ENCODE measurements around the gene TSPEAR.

TSPEAR gene

DNA sequence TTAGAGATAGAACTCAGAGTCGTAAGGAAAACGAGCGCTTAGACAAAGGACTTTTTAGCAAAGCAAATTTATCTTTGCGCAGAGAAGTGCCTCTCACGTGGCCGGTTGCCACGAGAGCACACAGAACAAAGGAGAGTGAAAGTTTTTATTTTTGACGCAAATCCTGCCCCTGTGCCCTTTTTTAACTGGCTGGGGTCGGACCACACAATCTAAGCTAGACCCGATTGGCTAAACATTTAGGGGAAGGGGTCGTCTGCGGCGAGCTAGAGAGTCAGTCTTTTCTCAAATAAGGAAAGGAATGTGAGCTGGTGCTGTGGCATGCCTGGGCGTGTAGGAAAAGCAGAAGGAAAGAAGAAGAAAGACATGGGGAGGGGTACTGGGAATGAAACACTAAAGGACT is 162.4 kb downstream of the TSPEAR start:
- peaks cover 0 to 29% of the 10 kb centered on the region in 2 donors for H3K27me3 ChIP-seq
- no peak overlapping the region for H3K4me3 ChIP-seq
- intact Hi-C loops (cut with DNase I; ENCODE audit: low total_unique reads): no loop called here
- peak in 1 of 2 donors; percentile 4 for DNase-seq
- H3K4me1 ChIP-seq: no peaks in the 10 kb centered on the region
- no peak for TF ChIP-seq CTCF (IDR thresholded peaks at IDR 0.05)
- H3K36me3 ChIP-seq: no peaks in the 10 kb centered on the region
- H3K9me3 ChIP-seq: peaks cover 6 to 9% (median 6%) of the 10 kb centered on the region in 3 donors
- H3K27ac ChIP-seq: no peak overlapping the region

DNA sequence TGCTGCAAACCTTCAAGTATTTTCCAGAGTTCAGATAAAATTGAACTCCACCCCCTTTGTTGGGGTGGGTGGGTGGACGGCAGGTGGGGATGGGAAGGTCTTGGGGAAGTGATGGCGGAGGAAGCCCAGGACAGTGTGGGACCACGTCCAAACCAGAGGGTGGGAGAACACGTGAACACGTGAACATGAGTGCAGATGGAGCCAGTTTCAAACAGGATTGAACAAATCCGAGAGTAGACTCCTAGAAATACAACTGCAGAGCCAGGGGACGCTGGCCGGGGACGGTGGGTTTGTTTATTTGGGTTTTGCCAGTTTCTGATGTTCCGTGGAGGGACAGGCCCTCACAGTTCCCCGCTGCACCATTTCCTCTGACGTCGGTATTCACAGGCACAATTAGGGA is 163.0 kb downstream of the TSPEAR start:
- no peak for TF ChIP-seq CTCF (IDR thresholded peaks at IDR 0.05)
- no peaks in the 10 kb centered on the region for H3K4me1 ChIP-seq
- H3K4me3 ChIP-seq: no peak overlapping the region
- H3K27me3 ChIP-seq: peaks cover 0 to 29% of the 10 kb centered on the region in 2 donors
- peak in 1 of 2 donors; percentile 9 for DNase-seq
- no peak overlapping the region for H3K27ac ChIP-seq
- peaks cover 6 to 13% (median 6%) of the 10 kb centered on the region in 3 donors for H3K9me3 ChIP-seq
- intact Hi-C loops (cut with DNase I; ENCODE audit: low total_unique reads): no loop called here
- H3K36me3 ChIP-seq: no peaks in the 10 kb centered on the region

DNA sequence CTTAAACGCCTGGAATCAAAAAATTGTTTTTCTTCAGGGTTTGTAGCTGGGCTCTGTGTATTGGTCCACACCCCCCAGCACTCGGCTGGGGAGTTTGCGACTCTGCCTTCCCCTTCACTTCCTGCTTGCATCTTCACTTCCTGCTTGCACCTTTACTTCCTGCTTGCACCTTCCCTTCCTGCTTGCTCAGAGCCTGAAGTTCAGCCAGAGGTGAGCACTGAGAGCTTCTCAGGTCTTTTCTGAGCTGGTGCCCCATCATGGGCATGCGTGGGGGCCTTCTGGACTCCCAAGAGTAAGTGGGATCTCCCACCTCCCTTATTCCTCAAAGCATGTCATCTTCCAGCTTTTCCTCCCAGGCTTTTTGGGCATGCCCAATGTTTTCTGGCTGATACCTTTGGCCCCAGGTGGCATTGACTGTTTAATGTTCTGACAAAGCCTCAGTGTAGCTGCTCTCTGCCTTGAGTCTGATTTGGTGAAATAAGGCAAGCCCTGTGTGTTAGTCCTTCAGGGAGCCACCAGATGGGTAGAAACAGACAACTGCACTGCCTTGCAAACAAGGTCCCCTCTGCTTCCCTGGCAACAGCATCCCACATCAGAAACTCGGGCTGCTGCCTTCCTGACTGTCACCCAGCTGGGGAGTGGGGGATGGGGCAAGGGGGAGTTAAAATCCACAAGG is 163.6 kb downstream of the TSPEAR start:
- H3K4me1 ChIP-seq: no peaks in the 10 kb centered on the region
- no peak overlapping the region for H3K4me3 ChIP-seq
- no peak for DNase-seq
- intact Hi-C loops (cut with DNase I; ENCODE audit: low total_unique reads): no loop called here
- no peaks in the 10 kb centered on the region for H3K36me3 ChIP-seq
- H3K27me3 ChIP-seq: peaks cover 0 to 29% of the 10 kb centered on the region in 2 donors
- no peak for TF ChIP-seq CTCF (IDR thresholded peaks at IDR 0.05)
- peaks cover 6 to 19% (median 6%) of the 10 kb centered on the region in 3 donors for H3K9me3 ChIP-seq
- no peak overlapping the region for H3K27ac ChIP-seq

DNA sequence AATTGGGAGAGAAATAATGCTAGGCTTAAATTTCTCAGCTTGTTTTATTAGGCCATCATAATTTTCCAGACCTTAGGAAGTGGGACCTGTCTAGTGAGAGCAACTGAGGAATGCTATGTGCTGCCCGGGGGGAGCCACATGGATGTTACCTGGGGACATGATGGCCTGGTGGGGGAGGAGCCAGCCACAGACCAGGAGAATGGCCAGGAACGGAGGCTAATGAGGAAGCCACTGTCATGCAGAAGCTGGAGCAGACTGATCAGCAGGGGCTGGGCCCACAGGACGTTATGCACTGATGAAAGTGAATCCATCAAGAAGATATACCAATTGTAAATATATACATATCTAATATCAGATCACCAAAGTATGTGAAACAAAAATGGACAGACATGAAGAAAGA is 166.8 kb downstream of the TSPEAR start:
- no peak for DNase-seq
- intact Hi-C loops (cut with DNase I; ENCODE audit: low total_unique reads): no loop called here
- Histone ChIP-seq H3K9me3 (peaks cover 6 to 25% (median 6%) of the 10 kb centered on the region in 3 donors), H3K27ac (no peak overlapping the region), H3K36me3 (no peaks in the 10 kb centered on the region), H3K4me3 (no peak overlapping the region), H3K4me1 (no peaks in the 10 kb centered on the region), H3K27me3 (peaks cover 0 to 3% of the 10 kb centered on the region in 2 donors)
- TF ChIP-seq CTCF (IDR thresholded peaks at IDR 0.05): no peak

GRCh38 chr21:44542716-44543115 is 168.7 kb downstream of the TSPEAR start:
- DNase-seq: no peak
- Histone ChIP-seq H3K36me3 (no peaks in the 10 kb centered on the region), H3K4me1 (no peaks in the 10 kb centered on the region), H3K27ac (no peak overlapping the region), H3K9me3 (peaks cover 6 to 25% (median 6%) of the 10 kb centered on the region in 3 donors), H3K27me3 (peaks cover 0 to 13% of the 10 kb centered on the region in 2 donors), H3K4me3 (no peak overlapping the region)
- intact Hi-C loops (cut with DNase I; ENCODE audit: low total_unique reads): no loop called here
- no peak for TF ChIP-seq CTCF (IDR thresholded peaks at IDR 0.05)

Measured in tibial artery (tissue), 4 donors.